Measurements from ENCODE around the gene POLR2H.

The POLR2H gene

DNA sequence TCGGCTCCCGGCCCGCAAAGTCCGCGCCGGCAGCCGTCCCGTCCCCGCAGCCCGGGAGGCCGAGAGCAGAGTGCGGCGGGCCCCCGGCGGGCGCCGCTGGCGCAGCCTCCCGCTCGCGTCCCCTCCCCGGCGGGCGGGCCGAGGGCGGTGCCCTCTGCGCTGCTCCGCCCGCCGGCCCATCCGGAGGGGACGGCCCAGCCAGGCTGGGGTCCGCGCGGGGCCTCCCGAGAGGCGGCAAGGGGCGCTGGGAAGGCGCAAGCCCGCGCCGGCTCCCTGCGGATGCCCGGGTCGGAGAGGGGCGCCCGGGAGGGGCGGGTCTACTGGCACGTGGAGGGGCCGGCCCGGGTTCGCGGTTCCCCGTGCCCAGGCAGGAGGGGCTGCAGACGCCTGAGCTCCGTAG is at the start of gene POLR2H, which contains the start of gene CLCN2:
Gene POLR2H, plus strand, starts transcription at position 179 of the 400 bp plus-strand sequence. CDS start 1,783 bp downstream, outside the sequence.
Gene CLCN2, minus strand, starts transcription at position 74 of the 400 bp plus-strand sequence. CDS start 126 bp downstream, outside the sequence.
- peak; percentile 24 for DNase-seq

DNA sequence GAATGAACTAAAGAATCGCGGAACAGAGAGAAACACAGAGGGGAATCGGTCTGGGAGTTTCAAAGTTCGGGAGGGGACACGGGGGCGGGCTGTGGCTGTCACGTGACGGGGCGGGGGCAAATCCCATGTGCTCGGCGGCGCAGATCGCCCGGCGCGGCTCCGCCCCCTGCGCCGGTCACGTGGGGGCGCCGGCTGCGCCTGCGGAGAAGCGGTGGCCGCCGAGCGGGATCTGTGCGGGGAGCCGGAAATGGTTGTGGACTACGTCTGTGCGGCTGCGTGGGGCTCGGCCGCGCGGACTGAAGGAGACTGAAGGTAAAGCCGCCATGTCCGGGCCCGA is 47.2 kb upstream of the POLR2H start, which contains the start of gene EIF4G1:
Gene EIF4G1, plus strand, starts transcription at position 244 of the 337 bp plus-strand sequence. CDS start 1,191 bp downstream, outside the sequence.
- DNase-seq, result peak; percentile 89

DNA sequence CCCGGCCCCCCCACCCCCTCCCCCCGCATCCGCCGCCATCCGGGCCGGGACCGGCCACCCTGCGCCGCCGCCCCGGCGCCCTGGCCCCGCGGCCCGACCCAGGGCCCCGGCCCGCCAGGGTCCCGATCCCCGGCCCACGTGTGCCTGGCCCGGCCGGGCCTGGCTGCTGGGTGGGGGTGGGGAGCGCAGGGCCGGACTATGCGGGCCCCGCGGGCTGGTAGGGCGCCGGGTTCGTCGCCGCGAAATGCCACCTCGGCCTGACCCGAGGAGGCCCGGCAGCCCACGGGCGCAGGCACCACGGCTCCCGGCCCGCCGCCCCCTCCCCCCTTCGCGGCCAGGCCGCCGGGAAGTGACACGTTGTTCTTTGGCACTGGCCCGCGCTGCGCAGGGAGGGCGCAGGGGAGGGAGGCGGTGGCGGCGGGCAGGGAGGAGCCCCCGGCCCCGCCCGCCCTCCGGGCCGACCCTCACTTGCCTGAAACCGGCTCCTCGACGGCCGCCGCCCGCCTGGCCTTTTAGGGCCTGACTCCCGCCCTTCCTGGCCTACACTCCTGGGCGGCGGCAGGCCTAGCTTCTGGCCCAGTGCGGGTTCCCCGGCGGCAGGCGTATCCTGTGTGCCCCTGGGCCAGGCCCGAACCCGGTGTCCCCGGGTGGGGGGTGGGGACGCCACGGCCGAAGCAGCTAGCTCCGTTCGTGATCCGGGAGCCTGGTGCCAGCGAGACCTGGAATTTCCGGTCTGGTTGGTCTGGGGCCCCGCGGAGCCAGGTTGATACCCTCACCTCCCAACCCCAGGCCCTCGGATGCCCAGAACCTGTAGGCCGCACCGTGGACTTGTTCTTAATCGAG is 46.6 kb upstream of the POLR2H start:
- no peak for DNase-seq

DNA sequence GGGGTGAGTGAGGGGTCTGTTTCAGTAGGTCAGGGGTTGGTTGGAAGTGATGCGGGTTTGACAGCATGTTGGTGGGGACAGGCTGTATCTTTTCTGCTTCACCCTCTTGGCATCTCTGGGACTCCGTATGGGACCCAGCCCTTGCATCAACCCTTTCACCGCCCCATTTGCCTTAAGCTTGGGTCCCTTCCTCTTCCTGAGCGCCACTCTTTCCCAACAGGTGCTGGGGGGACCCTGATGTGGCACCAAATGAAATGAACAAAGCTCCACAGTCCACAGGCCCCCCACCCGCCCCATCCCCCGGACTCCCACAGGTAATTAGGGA is 46.0 kb upstream of the POLR2H start:
- no peak for DNase-seq

DNA sequence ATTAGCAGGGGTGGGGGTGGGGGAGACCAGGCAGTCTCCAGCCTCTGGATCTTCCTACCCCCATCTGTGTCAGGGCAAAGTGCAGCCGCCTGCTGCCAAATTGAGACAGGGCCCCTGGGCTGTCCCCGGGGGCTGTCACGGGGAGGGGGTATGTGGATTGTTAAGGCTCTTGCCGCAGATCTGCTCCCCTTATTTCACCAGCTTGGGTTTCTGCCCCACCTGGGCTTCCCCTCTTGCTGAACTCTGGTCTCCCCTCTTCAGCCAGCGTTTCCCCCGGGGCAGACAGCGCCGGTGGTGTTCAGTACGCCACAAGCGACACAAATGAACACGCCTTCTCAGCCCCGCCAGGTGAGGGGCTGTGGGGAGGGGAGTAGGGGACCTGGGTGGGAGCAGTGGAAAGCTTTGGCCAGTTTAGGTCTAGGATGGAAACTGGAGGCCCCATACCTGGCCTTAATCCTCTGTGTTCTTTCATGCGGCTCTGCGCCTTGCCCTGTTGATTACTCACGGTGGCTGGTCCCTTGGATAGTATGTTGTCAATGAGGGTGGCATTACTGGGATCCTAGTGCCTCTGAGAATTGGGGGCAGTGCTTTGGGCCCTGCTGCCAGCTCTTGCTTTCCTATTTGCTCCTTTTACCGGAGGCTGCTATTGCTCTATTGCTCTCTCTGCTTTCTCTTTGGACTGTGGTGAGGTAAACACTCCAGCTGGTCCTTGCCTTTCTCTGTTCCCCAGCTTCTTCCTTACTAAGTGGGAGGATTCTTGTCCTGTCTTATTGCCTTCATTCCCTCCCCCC is 45.4 kb upstream of the POLR2H start:
- no peak for DNase-seq

DNA sequence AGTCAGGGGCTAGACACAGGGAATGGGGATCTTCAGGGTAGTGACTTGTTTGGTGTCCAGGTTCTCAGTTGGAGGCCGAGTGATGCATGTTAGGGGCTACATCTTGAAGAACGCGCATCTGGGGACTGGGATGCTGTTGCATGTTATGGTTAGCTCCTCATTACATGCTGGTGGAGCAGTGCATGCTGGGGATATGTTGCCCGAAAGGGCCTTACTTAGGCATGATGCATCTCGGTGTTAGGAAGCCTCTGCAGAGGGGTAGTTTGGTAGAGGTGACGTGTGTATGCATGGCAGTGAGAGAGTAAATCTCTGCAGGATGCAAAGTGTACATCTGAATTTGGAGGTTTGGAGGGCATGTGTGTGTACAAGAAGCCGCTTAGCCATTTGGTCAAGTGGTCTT is 44.7 kb upstream of the POLR2H start:
- no peak for DNase-seq

DNA sequence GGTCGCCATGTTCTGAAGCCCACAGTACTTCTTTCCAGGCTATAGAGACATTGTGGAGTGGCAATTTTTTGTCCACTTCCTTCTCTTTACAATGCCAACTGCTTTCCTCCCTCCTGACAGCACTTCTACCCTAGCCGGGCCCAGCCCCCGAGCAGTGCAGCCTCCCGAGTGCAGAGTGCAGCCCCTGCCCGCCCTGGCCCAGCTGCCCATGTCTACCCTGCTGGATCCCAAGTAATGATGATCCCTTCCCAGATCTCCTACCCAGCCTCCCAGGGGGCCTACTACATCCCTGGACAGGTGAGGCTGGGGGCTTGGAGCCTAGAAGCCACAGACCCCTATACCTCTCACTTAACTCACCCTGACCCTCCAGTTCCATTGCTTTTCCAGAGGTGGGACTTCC is 44.3 kb upstream of the POLR2H start:
- no peak for DNase-seq

DNA sequence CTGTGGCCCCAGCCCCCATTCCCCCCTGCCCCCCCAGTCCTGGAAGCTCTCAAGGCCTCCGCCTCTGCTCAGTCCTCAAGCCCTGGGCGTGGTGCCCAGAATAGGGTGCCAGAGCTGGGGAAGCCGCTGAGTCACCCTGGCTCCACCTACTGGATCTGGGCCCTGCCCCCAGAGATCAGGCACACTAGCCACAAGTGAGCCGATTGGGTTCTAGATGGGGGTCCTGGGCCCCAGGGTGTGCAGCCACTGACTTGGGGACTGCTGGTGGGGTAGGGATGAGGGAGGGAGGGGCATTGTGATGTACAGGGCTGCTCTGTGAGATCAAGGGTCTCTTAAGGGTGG is 41.4 kb upstream of the POLR2H start:
- DNase-seq, result peak; percentile 77

DNA sequence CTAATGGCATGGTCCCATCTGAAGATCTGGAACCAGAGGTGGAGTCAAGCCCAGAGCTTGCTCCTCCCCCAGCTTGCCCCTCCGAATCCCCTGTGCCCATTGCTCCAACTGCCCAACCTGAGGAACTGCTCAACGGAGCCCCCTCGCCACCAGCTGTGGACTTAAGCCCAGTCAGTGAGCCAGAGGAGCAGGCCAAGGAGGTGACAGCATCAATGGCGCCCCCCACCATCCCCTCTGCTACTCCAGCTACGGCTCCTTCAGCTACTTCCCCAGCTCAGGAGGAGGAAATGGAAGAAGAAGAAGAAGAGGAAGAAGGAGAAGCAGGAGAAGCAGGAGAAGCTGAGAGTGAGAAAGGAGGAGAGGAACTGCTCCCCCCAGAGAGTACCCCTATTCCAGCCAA is 39.8 kb upstream of the POLR2H start:
- DNase-seq, result no peak

DNA sequence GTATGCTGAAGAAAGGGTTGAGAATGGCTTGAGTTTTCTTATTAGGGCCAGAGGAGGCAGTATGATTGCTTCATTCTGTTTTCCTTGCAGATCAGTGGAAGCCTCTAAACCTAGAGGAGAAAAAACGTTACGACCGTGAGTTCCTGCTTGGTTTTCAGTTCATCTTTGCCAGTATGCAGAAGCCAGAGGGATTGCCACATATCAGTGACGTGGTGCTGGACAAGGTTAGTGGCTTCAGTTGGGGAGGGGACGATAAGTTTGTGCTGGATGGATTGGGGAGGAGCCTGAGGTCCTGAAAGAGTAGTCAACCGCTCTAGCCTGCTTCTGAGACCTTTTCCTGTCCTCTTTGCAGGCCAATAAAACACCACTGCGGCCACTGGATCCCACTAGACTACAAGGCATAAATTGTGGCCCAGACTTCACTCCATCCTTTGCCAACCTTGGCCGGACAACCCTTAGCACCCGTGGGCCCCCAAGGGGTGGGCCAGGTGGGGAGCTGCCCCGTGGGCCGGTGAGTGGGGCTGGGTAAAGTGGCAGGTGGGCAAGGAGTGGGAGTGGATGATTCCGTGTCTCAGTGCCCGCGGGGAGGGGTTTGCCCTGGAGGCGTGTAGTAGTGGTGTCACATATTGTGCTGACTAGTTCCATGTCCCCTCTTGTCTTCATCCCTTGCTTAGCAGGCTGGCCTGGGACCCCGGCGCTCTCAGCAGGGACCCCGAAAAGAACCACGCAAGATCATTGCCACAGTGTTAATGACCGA is 38.6 kb upstream of the POLR2H start:
- DNase-seq, result no peak

DNA sequence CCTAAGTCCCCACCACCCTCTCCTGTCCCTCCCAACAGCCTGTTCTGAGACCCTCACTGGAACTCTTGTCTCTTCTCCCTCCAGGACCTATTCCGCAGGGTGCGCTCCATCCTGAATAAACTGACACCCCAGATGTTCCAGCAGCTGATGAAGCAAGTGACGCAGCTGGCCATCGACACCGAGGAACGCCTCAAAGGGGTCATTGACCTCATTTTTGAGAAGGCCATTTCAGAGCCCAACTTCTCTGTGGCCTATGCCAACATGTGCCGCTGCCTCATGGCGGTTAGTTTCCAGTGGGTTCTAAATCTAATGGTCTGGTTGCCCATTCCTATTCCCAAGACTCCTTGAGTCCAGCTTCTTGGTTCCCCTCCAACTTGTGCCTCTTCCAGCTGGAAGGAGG is 37.8 kb upstream of the POLR2H start:
- no peak for DNase-seq

DNA sequence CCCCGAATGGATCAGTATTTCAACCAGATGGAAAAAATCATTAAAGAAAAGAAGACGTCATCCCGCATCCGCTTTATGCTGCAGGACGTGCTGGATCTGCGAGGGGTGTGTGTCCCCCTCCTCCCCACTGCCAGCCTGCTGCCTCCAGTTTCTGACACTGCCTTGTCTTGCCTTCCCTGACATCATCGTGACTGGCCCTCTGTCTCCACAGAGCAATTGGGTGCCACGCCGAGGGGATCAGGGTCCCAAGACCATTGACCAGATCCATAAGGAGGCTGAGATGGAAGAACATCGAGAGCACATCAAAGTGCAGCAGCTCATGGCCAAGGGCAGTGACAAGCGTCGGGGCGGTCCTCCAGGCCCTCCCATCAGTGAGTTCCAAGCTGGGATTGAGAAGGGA is 36.2 kb upstream of the POLR2H start:
- no peak for DNase-seq

DNA sequence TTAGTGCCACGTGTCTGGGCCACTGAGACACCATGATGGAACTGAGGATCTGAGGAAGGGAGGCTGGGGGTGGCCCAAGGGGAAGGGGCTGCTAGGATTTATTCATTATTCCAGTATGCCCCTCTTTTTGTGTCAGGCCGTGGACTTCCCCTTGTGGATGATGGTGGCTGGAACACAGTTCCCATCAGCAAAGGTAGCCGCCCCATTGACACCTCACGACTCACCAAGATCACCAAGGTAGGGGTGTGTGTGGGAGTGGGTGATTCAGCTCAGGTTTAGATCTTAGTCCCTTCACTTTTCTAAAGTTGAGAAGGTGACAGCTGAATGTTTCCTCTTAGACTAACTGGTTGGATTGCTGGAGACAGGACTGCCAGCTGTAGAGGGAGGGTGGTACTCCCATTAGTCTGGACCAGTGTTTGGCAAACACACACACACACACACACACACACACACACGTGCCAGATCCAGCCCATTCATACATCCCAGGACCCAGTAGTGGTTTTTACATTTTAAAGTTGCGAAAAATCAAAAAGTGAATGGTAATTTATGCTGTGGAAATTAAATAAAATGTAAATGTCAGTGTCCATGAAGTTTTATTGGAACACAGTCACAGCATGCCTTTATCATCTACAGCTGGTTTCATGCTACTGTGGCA is 35.7 kb upstream of the POLR2H start:
- DNase-seq, result no peak

DNA sequence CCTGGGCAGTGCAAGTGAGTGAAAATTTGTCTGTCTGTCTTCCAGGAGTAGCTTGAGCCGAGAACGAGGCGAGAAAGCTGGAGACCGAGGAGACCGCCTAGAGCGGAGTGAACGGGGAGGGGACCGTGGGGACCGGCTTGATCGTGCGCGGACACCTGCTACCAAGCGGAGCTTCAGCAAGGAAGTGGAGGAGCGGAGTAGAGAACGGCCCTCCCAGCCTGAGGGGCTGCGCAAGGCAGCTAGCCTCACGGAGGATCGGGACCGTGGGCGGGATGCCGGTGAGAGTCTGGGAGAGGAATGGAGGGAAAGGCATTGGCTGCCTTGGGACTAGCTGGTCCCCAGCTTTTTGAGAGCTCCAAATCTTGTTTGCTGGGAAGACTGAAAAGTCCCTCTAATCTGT is 34.3 kb upstream of the POLR2H start:
- no peak for DNase-seq

DNA sequence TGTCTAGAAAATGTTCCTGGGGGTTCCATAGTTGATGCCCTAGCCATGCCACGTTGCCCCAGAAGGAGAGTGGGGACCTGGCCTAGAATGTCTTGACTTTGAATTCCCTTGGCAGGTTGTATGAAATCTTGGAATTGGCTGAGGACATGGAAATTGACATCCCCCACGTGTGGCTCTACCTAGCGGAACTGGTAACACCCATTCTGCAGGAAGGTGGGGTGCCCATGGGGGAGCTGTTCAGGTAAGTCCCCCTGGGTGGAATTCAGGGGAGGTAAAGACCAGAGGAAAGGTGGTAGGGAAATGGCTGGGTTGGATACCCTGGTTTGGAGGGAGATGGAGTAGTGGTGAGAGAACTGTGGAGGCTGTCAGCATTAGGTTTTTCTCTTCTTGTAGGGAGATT is 33.0 kb upstream of the POLR2H start:
- DNase-seq, result no peak

DNA sequence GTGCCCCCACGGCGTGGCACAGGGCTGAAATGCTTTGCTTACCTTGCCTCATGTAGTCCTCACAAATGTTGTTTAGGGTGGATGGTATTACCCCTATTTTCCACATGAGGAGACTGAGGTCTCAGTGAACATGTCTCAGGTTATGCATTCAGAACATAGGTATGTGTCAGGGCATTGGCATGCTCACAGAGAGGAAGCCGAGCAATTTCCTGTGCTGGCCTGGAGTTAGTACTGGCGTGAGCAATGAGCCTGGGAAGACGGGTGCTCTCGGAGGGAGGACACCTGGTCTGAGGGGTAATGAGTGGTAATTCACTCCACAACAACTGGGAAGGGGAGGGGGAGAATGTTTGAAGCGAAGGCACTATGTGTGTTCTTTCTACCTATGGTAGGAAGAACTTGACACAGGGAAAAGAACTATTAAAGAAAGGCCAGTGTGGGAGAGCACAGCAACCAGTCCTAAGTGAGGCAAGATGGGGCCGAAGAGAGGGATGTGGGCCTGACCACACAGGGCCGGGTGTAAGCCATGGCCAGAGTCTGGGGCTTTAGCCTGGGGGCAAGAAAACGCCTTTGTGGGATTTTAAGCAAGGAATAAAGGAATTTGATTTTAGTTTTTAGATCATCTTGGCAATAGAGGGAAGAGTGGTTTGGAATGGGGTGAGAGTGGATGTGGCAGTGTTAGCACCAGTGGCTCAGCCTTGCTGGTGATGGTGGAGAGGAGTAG is 29.0 kb upstream of the POLR2H start:
- DNase-seq, result peak; percentile 89

DNA sequence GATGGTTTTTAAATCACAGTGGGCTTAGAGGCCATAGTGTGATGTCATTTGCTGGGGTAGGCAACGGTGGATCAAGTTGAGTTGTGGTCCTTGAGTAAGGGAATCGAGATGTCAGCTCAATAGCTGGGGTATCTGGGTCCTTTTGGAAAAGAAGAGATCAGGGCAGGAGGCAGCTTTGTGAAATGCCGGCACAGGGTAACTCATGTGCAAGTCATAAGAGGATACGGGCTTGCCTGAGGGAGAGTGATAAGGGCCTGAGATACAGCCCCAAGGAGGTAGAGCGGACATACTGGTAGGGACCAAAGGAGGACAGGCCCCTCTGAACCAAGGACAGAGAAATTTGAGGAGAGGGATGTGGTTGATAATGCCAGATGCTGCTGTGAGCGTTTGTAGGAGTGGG is 28.3 kb upstream of the POLR2H start:
- no peak for DNase-seq

DNA sequence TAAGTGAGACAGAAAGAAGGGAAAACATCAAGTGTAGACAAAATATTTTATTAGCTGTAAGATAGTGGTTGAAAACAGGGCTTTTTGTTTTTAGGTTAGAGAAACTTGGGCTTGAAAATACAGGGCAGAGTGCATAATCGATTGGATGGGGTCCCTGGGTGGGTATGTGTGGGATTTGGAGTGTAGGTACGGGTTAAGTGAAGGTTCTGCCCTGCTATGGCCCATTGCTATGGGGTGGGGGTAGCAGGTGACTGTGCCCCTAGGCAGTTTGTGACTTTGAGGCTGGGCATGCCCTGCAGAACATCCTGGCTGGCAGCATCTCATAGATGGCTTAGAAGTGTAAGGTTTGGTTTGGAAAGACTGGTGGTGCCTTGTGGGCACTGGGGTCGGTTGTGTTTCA is 27.8 kb upstream of the POLR2H start:
- DNase-seq, result no peak

DNA sequence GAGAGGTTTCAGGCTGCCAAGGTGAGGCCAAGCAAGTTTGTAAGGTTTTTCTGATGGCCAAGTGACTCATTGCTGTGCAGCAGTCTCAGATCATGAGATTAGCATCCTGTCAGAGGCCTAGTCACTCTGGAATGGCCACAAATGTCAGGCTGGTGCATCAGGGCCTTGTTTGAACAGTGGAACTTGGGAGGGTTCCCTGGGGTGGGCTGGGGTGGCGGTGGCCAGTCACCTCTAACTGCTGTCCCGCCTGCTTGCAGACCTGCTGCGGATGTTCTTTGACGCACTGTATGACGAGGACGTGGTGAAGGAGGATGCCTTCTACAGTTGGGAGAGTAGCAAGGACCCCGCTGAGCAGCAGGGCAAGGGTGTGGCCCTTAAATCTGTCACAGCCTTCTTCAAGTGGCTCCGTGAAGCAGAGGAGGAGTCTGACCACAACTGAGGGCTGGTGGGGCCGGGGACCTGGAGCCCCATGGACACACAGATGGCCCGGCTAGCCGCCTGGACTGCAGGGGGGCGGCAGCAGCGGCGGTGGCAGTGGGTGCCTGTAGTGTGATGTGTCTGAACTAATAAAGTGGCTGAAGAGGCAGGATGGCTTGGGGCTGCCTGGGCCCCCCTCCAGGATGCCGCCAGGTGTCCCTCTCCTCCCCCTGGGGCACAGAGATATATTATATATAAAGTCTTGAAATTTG is 26.9 kb upstream of the POLR2H start:
- DNase-seq, result no peak

DNA sequence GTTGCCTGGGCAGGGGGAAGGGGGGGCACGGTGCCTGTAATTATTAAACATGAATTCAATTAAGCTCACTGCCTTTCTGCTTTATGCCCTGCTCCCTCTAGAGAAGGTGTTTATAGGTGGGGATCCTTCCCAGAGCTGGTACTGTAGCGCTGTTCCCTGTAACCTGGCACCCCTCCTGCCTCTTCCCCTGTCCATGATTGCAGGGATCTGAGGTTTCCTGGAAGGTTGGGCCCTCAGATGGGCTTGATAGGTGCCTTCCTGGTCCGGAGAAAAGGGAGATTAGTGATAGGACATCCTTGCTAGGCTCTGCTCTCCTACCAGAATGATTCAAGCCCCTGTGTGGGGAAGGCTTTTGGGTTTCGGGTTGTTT is 26.2 kb upstream of the POLR2H start:
- DNase-seq, result no peak

DNA sequence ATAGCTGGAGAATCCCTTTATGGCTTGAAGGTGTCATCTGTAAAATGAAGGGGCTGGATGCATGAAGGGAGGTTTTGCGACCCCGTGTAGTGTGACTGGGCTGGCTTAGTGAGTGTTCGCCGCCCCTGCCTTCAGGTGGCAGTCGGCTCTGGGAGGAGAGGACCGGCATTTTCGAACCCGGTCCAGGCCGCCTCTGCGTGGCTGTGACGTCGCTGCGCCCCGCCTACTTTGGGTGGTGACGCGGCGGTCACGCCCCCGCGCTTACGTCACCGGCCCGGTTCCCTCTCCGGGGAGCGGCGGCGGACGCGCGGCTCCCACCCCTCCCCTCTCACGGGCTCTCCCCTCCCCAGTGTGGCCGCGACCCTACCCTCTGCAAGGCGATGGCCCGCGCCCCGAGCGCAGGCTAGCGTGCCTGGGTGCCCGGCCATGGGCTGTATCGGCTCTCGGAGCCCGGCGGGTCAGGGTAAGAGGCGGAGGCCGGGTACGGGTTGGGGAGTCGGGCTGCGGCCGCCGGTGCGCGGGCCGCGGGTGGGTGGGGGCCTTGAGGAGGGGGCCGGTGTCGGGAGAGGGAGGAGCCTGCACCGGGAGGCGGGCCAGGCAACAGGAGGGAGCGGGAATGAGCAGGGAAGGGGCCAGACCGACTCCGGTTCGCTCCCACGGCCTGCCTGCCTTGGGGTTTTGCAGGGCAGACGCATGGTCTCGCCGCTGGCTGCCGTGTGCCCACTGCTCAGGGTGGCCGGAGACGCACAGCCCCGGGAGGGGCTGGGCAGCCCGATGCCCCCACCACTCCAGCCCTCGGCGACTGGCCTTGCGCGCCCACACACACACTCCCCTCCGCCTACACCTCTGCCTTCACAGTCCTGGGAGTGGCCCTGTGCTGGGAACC is 25.6 kb upstream of the POLR2H start:
- peak; percentile 42 for DNase-seq
